Measurements from ENCODE around the gene GPR42. TPM values are rescaled to one million over a fixed set of nuclear protein-coding genes. Genes with fewer than 3 reads are reported as not detected.

The GPR42 gene, protein sequence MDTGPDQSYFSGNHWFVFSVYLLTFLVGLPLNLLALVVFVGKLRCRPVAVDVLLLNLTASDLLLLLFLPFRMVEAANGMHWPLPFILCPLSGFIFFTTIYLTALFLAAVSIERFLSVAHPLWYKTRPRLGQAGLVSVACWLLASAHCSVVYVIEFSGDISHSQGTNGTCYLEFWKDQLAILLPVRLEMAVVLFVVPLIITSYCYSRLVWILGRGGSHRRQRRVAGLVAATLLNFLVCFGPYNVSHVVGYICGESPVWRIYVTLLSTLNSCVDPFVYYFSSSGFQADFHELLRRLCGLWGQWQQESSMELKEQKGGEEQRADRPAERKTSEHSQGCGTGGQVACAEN
- not detected for total RNA-seq (ENCODE audit: unreplicated experiment)
- long read RNA-seq, result 0 reads

DNA sequence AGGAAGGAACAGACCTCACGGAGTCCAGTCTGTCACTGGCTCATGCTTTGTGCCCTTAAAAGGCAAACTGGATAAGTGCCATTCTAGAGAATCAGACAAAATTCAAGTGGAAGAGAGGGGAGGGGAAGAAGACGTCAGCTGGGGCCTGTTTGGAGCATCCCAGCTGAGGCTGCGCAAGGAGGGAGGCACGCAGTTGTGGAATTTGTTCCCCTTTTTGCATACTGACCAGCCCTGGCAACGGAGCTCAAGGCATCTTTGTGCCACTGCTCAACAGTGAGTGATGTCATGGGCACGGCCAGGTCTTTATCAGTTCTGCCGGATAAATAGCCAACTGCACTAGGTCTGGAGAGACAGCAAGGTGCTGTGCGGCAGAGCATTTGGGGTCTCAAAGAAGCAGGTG lies at the start of gene GPR42:
Gene GPR42 (plus strand): TSS at position 347 of the 400 bp plus-strand sequence. CDS start 292 bp downstream, outside the sequence.
- TF ChIP-seq, protein P1, sequence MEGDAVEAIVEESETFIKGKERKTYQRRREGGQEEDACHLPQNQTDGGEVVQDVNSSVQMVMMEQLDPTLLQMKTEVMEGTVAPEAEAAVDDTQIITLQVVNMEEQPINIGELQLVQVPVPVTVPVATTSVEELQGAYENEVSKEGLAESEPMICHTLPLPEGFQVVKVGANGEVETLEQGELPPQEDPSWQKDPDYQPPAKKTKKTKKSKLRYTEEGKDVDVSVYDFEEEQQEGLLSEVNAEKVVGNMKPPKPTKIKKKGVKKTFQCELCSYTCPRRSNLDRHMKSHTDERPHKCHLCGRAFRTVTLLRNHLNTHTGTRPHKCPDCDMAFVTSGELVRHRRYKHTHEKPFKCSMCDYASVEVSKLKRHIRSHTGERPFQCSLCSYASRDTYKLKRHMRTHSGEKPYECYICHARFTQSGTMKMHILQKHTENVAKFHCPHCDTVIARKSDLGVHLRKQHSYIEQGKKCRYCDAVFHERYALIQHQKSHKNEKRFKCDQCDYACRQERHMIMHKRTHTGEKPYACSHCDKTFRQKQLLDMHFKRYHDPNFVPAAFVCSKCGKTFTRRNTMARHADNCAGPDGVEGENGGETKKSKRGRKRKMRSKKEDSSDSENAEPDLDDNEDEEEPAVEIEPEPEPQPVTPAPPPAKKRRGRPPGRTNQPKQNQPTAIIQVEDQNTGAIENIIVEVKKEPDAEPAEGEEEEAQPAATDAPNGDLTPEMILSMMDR (IDR thresholded peaks at IDR 0.05; ENCODE audit: partially characterized antibody, unreplicated experiment), result no peak
- Mint-ChIP-seq H3K36me3 (ENCODE audit: unreplicated experiment) (peaks cover 5% of the 10 kb centered on the region), H3K27me3 (ENCODE audit: unreplicated experiment) (peaks cover 2% of the 10 kb centered on the region), H3K9me3 (ENCODE audit: unreplicated experiment) (peaks cover 3% of the 10 kb centered on the region), H3K4me3 (ENCODE audit: unreplicated experiment) (no peak within 1 kb of the TSS), H3K4me1 (ENCODE audit: low read depth, unreplicated experiment) (no peaks in the 10 kb centered on the region), H3K27ac (ENCODE audit: unreplicated experiment) (no peak within 1 kb of the TSS)
- DNase-seq, result no peak

DNA sequence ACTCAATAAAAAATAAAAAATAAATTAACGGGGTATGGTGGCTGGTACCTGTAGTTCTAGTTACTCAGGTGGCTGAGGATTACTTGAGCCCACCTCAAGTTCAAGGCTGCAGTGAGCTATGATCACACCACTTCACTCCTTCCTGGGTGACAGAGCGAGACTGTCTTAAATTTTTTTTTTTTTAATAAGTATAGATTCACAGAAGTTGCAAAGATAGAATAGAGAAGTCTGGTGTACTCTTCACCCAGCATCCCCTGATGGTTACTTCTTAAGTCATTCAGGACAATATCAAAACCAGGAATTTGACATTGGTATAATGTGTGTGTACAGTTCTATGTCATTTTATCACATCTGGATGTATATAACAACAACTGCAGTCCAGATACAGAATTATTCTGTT lies 49.6 kb upstream of the GPR42 start:
- DNase-seq, result no peak
- H3K4me3 Mint-ChIP-seq (ENCODE audit: unreplicated experiment), result no peak overlapping the region
- no peaks in the 10 kb centered on the region for H3K36me3 Mint-ChIP-seq (ENCODE audit: unreplicated experiment)
- TF ChIP-seq, protein P1 (IDR thresholded peaks at IDR 0.05; ENCODE audit: partially characterized antibody, unreplicated experiment), result no peak
- peaks cover 3% of the 10 kb centered on the region for H3K27me3 Mint-ChIP-seq (ENCODE audit: unreplicated experiment)
- no peaks in the 10 kb centered on the region for H3K4me1 Mint-ChIP-seq (ENCODE audit: low read depth, unreplicated experiment)
- H3K27ac Mint-ChIP-seq (ENCODE audit: unreplicated experiment), result no peak overlapping the region
- H3K9me3 Mint-ChIP-seq (ENCODE audit: unreplicated experiment), result no peaks in the 10 kb centered on the region

GRCh38 chr19:35322014-35322413 lies 48.9 kb upstream of the GPR42 start:
- Mint-ChIP-seq H3K27ac (ENCODE audit: unreplicated experiment) (no peak overlapping the region), H3K27me3 (ENCODE audit: unreplicated experiment) (peaks cover 3% of the 10 kb centered on the region), H3K4me3 (ENCODE audit: unreplicated experiment) (no peak overlapping the region), H3K4me1 (ENCODE audit: low read depth, unreplicated experiment) (no peaks in the 10 kb centered on the region), H3K36me3 (ENCODE audit: unreplicated experiment) (no peaks in the 10 kb centered on the region), H3K9me3 (ENCODE audit: unreplicated experiment) (no peaks in the 10 kb centered on the region)
- no peak for DNase-seq
- TF ChIP-seq, protein P1 (IDR thresholded peaks at IDR 0.05; ENCODE audit: partially characterized antibody, unreplicated experiment), result no peak

DNA sequence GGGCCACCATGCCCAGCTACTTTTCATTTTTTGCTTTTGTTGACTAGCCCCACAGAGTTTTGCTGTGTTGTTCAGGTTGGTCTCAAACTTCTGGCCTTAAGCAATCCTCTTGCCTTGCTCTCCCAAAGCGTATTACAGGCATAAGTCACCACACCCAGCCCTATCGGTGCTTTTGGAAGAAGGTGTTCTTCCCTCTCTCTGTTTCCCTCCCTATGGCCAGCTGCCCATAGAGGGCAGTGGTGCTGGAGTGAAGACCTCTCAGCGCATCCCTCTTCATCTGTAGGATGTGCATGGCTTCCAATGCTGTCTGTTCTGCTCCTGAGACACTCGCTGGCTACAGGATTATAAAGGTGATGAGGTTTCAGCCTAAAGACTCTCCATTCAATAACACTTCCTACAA lies 43.2 kb upstream of the GPR42 start:
- no peaks in the 10 kb centered on the region for H3K9me3 Mint-ChIP-seq (ENCODE audit: unreplicated experiment)
- TF ChIP-seq, protein P1 (IDR thresholded peaks at IDR 0.05; ENCODE audit: partially characterized antibody, unreplicated experiment), result no peak
- no peak overlapping the region for H3K4me3 Mint-ChIP-seq (ENCODE audit: unreplicated experiment)
- no peaks in the 10 kb centered on the region for H3K36me3 Mint-ChIP-seq (ENCODE audit: unreplicated experiment)
- H3K27me3 Mint-ChIP-seq (ENCODE audit: unreplicated experiment), result no peaks in the 10 kb centered on the region
- H3K4me1 Mint-ChIP-seq (ENCODE audit: low read depth, unreplicated experiment), result no peaks in the 10 kb centered on the region
- H3K27ac Mint-ChIP-seq (ENCODE audit: unreplicated experiment), result no peak overlapping the region
- DNase-seq, result no peak

DNA sequence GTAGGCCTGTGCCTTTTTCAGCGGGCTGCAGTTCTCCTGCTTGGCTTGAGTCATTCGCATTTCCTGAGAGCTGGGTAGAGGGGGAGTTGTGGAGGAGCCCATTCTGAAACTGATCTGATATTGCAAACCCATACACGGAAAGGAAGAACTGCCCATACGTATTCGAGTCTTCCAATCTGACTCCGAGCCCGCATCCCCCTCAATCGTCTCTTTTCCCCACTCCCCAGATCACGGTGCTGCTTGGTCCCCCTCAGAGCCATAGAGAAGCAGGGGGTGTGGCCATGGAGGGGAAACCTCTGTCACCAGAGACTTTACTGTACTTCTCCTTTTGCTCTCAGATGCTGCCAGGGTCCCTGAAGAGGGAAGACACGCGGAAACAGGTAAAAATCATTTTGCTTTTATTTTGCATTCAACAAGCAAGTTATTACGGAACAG lies 42.0 kb upstream of the GPR42 start, which contains the start of gene CD22:
Gene CD22 (plus strand): TSS at position 337 of the 435 bp plus-strand sequence. CDS start 2,854 bp downstream, outside the sequence.
- Mint-ChIP-seq H3K4me1 (ENCODE audit: low read depth, unreplicated experiment) (no peaks in the 10 kb centered on the region), H3K4me3 (ENCODE audit: unreplicated experiment) (no peak within 1 kb of the TSS), H3K27ac (ENCODE audit: unreplicated experiment) (no peak within 1 kb of the TSS), H3K27me3 (ENCODE audit: unreplicated experiment) (no peaks in the 10 kb centered on the region), H3K36me3 (ENCODE audit: unreplicated experiment) (no peaks in the 10 kb centered on the region), H3K9me3 (ENCODE audit: unreplicated experiment) (no peaks in the 10 kb centered on the region)
- TF ChIP-seq, protein P1 (IDR thresholded peaks at IDR 0.05; ENCODE audit: partially characterized antibody, unreplicated experiment), result no peak
- DNase-seq, result no peak
